ENCODE data around the gene CLDND2.
A peak's percentile ranks its signal among the peaks of the same experiment; 100 is the strongest.

GRCh38 chr19:51398096-51398704 lies 29.4 kb upstream of the CLDND2 start:
- TF ChIP-seq EZH2phosphoT487 (conservative IDR thresholded peaks at IDR 0.05; ENCODE audit: low read length): no peak
- TF ChIP-seq, protein P1, sequence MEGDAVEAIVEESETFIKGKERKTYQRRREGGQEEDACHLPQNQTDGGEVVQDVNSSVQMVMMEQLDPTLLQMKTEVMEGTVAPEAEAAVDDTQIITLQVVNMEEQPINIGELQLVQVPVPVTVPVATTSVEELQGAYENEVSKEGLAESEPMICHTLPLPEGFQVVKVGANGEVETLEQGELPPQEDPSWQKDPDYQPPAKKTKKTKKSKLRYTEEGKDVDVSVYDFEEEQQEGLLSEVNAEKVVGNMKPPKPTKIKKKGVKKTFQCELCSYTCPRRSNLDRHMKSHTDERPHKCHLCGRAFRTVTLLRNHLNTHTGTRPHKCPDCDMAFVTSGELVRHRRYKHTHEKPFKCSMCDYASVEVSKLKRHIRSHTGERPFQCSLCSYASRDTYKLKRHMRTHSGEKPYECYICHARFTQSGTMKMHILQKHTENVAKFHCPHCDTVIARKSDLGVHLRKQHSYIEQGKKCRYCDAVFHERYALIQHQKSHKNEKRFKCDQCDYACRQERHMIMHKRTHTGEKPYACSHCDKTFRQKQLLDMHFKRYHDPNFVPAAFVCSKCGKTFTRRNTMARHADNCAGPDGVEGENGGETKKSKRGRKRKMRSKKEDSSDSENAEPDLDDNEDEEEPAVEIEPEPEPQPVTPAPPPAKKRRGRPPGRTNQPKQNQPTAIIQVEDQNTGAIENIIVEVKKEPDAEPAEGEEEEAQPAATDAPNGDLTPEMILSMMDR (IDR thresholded peaks at IDR 0.05; ENCODE audit: insufficient read depth, low read length, poor library complexity, severe bottlenecking): peak; percentile 38
